ENCODE data around the gene MCF2L. TPM values are rescaled to one million over a fixed set of nuclear protein-coding genes. Genes with fewer than 3 reads are reported as not detected.

MCF2L gene
- total RNA-seq, 1 donor from 2014 or later = 40.4 TPM

- Mint-ChIP-seq H3K9me3 (no peaks in the 10 kb centered on the region), H3K4me1 (peaks cover 40% of the 10 kb centered on the region), H3K36me3 (peaks cover 3% of the 10 kb centered on the region), H3K4me3 (no peak overlapping the region), H3K27me3 (ENCODE audit: insufficient read depth, low read depth) (peaks cover 5% of the 10 kb centered on the region), H3K27ac (no peak overlapping the region)
- Histone ChIP-seq H3K4me2 (no peak overlapping the region), H3K4me1 (peaks cover 11% of the 10 kb centered on the region), H3K9ac (no peak overlapping the region), H4K20me1 (ENCODE audit: low read depth) (peaks cover 91% of the 10 kb centered on the region), H3K79me2 (ENCODE audit: low read depth) (no peaks in the 10 kb centered on the region), H3K27me3 (no peaks in the 10 kb centered on the region), H3K27ac (no peak overlapping the region), H3F3A (ENCODE audit: low read depth) (no peaks in the 10 kb centered on the region), H3K4me3 (no peak overlapping the region), H3K9me3 (ENCODE audit: low read depth) (no peaks in the 10 kb centered on the region), H2AFZ (replicated peaks) (no peak overlapping the region), H3K36me3 (no peaks in the 10 kb centered on the region)
- TF ChIP-seq EZH2phosphoT487 (IDR thresholded peaks at IDR 0.05) (no peak), EZH2 (IDR thresholded peaks at IDR 0.05) (no peak), CTCF (IDR thresholded peaks at IDR 0.05) (no peak)
- no peak for DNase-seq (ENCODE audit: low spot score)
These were observed 9.8 kb downstream of the MCF2L start for GRCh38 chr13:112978561-112979405.

DNA sequence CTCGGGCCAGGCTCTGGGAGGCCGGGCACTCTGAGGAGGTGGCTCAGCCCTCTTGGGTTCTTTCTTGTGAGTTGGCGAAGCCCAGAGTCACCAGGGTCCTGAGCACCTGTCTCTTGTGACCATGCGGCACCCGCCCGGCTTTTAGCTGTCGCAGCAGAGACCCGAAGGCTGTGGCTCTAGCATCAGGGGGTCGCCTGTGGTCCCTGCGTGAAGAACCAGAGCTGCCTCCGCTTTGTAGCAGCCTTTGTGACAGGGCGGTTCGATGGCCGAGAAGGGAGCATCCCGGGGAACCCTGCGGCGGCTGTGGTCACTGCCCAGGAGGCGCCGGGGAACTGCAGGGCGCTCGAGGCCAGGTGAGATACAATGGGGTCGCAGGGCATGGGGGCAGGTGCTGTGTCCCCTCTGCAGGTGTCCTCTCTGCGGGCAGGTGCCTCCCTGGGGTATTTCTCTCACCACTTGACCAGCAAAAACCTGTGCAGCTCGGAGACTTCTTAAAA is 10.4 kb downstream of the MCF2L start:
- Histone ChIP-seq H2AFZ (replicated peaks) (no peak overlapping the region), H4K20me1 (ENCODE audit: low read depth) (peaks cover 88% of the 10 kb centered on the region), H3F3A (ENCODE audit: low read depth) (no peaks in the 10 kb centered on the region), H3K27ac (no peak overlapping the region), H3K4me3 (no peak overlapping the region), H3K9me3 (ENCODE audit: low read depth) (no peaks in the 10 kb centered on the region), H3K27me3 (no peaks in the 10 kb centered on the region), H3K4me1 (peaks cover 11% of the 10 kb centered on the region), H3K9ac (no peak overlapping the region), H3K36me3 (no peaks in the 10 kb centered on the region), H3K79me2 (ENCODE audit: low read depth) (no peaks in the 10 kb centered on the region), H3K4me2 (no peak overlapping the region)
- Mint-ChIP-seq H3K27ac (no peak overlapping the region), H3K36me3 (no peaks in the 10 kb centered on the region), H3K4me1 (peaks cover 42% of the 10 kb centered on the region), H3K27me3 (ENCODE audit: insufficient read depth, low read depth) (peaks cover 5% of the 10 kb centered on the region), H3K9me3 (no peaks in the 10 kb centered on the region), H3K4me3 (no peak overlapping the region)
- TF ChIP-seq EZH2 (IDR thresholded peaks at IDR 0.05) = no peak
- no peak for TF ChIP-seq EZH2phosphoT487 (IDR thresholded peaks at IDR 0.05)
- no peak for TF ChIP-seq CTCF (IDR thresholded peaks at IDR 0.05)
- no peak for DNase-seq (ENCODE audit: low spot score)

DNA sequence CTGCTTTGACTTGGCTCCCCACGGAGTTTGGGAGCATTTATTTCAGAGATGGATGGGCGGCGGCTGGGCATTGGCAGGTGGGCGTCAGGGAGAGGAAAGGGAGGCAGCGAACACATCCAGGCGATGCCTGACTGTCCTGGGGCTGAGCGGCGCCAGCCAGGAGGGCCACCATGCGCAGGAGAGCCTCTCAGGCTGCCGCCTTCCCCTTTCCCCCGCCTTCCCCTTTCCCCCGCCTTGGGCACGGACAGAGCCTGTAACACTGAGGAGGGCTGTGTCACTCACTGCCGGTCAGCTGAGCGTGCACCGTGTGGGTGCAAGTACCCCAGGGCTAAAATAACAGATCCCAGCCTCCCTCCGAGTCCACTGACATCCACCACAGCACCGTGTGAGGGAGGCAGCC is 11.4 kb downstream of the MCF2L start:
- H3K4me3 Mint-ChIP-seq = no peak overlapping the region
- Histone ChIP-seq H3K36me3 (no peaks in the 10 kb centered on the region), H4K20me1 (ENCODE audit: low read depth) (peaks cover 81% of the 10 kb centered on the region), H2AFZ (replicated peaks) (no peak overlapping the region), H3K27ac (no peak overlapping the region), H3K79me2 (ENCODE audit: low read depth) (no peaks in the 10 kb centered on the region), H3F3A (ENCODE audit: low read depth) (no peaks in the 10 kb centered on the region), H3K27me3 (no peaks in the 10 kb centered on the region), H3K4me1 (peaks cover 11% of the 10 kb centered on the region), H3K9ac (no peak overlapping the region), H3K9me3 (ENCODE audit: low read depth) (no peaks in the 10 kb centered on the region), H3K4me2 (peak overlapping the region; percentile 27), H3K4me3 (no peak overlapping the region)
- H3K36me3 Mint-ChIP-seq = no peaks in the 10 kb centered on the region
- DNase-seq (ENCODE audit: low spot score) = no peak
- peaks cover 45% of the 10 kb centered on the region for H3K4me1 Mint-ChIP-seq
- H3K27me3 Mint-ChIP-seq (ENCODE audit: insufficient read depth, low read depth) = peaks cover 5% of the 10 kb centered on the region
- no peaks in the 10 kb centered on the region for H3K9me3 Mint-ChIP-seq
- TF ChIP-seq EZH2 (IDR thresholded peaks at IDR 0.05) (no peak), EZH2phosphoT487 (IDR thresholded peaks at IDR 0.05) (no peak), CTCF (IDR thresholded peaks at IDR 0.05) (no peak)
- no peak overlapping the region for H3K27ac Mint-ChIP-seq
